Thoracic aorta (tissue), 2 donors: Measurements from ENCODE around the gene CTNNAL1. TPM values are rescaled to one million over a fixed set of nuclear protein-coding genes. Genes with fewer than 3 reads are reported as not detected.

Experiments
- ATAC-seq: fragments of 150-250 bp; one replicate; pipeline ENCODE4 v1.8.0; 2017; ENCODE audit warnings: low read depth; ENCODE audit not compliant: insufficient number of reproducible peaks, low FRiP score
- DNase-seq: peaks from one replicate; pipeline ENCODE4 v3.0.0-alpha.2; 2020; ENCODE audit warnings: low spot score
- H3K27ac ChIP-seq, 2 donors: fragments of 200-600 bp; sonication (generic); 1 replicate in 1 of 2; 2 replicates in 1 of 2; pipeline ENCODE4 v1.5.1; 2016; ENCODE audit warnings: mild to moderate bottlenecking in 2 of 2, moderate library complexity in 2 of 2
- H3K27me3 ChIP-seq: fragments of 200-600 bp; sonication (generic); replicated peaks from 2 replicates; pipeline ENCODE4 v1.6.0; 2016; ENCODE audit warnings: mild to moderate bottlenecking; ENCODE audit not compliant: insufficient read depth
- H3K36me3 ChIP-seq: fragments of 200-600 bp; sonication (generic); one replicate; pipeline ENCODE4 v1.5.1; 2016
- H3K4me1 ChIP-seq, 2 donors: fragments of 200-600 bp; sonication (generic); 1 replicate in 1 of 2; 2 replicates in 1 of 2; pipeline versions ENCODE4 v1.5.1 to v1.6.0; 2016; ENCODE audit warnings: low read depth in 2 of 2, mild to moderate bottlenecking in 1 of 2; ENCODE audit not compliant: control insufficient read depth in 1 of 2
- H3K4me3 ChIP-seq: fragments of 200-600 bp; sonication (generic); 2 replicates; pipeline ENCODE4 v1.5.1; 2016; ENCODE audit warnings: mild to moderate bottlenecking
- H3K9me3 ChIP-seq: fragments of 200-600 bp; sonication (generic); 2 replicates; pipeline ENCODE4 v1.5.1; 2016
- CTCF ChIP-seq: fragments of 200-600 bp; sonication (generic); IDR thresholded peaks from one replicate; pipeline ENCODE4 v1.5.1; 2019; ENCODE audit warnings: antibody characterized with exemption
- total RNA-seq, 2 donors: library from RNA; depleted of rRNA; stranded (reverse); fragments of >200 nt; gene quantifications; one replicate each; pipeline versions ENCODE4 v1.1.0 to v1.2.3, GENCODE V29; 2016

The CTNNAL1 gene
- total RNA-seq, 2 donors from 2014 or later = 41.8 to 45.0 TPM

DNA sequence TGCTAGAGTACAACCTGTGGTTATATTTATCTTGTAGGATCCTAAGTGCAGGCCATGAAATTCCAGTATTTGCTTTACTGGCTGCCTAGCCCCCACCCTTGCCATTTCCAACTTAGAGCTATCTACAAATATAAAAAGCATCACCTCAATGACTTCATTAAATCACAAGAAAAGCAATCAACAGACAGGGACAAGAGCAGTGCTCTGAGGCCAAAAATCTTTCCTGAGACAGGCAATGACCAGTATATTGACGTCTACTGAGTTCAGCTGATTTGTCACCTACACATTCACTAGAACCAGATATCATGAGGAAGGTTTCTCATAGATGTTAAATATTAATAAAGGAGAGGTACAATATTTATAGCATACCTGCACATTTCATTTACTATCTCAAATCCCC, 38.4 kb upstream of the CTNNAL1 start:
- no peak overlapping the region for H3K27ac ChIP-seq
- DNase-seq = no peak
- no peaks in the 10 kb centered on the region for H3K9me3 ChIP-seq
- TF ChIP-seq CTCF = no peak
- H3K27me3 ChIP-seq = no peaks in the 10 kb centered on the region
- ATAC-seq = no peak
- peaks cover 5 to 28% of the 10 kb centered on the region in 2 donors for H3K4me1 ChIP-seq
- H3K4me3 ChIP-seq = no peak overlapping the region
- H3K36me3 ChIP-seq = peaks cover 40% of the 10 kb centered on the region

DNA sequence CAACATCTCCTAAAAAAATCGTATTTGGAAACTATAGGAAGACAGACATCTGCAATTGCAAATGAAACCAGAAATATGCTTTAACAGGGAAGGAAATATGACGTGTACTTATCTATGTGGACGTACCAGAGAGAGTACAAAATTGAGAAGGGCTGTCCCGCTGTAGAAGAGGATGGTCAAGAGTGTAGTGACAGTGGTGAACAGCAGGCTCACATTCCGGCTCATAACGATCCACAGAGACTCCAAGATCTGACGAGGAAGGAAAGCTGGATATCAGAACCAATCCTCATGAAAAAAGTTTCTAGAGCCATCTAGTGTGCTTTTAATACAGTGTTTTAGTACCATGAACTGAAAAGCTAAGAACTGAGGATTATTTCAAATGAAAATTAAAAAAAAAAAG, 37.1 kb upstream of the CTNNAL1 start:
- no peak overlapping the region for H3K4me3 ChIP-seq
- peaks cover 37% of the 10 kb centered on the region for H3K36me3 ChIP-seq
- ATAC-seq = no peak
- H3K4me1 ChIP-seq = peaks cover 5 to 28% of the 10 kb centered on the region in 2 donors
- TF ChIP-seq CTCF = no peak
- H3K27ac ChIP-seq = no peak overlapping the region
- no peaks in the 10 kb centered on the region for H3K9me3 ChIP-seq
- DNase-seq = no peak
- no peaks in the 10 kb centered on the region for H3K27me3 ChIP-seq

GRCh38 chr9:109048822-109049221, 35.5 kb upstream of the CTNNAL1 start:
- Histone ChIP-seq H3K4me3 (no peak overlapping the region), H3K27ac (no peak overlapping the region), H3K36me3 (peaks cover 40% of the 10 kb centered on the region)

DNA sequence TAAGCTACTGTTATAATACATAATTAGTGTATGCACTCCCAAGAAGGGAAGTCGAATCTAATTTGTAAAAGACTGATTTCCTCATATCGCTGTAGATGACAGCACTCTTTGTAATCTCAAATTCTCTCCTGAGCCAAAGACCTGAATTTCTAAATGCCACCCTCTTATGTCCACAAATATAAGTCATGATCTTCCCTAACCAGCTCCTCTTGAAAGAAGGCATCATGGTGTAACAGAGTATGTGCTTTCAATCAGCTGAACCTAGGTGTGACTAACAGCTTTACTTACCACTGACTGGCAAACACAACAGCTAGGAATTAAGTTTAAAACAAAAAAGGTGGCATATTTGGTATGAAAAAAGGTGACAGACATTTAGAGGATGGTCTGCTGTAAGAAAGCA, 34.0 kb upstream of the CTNNAL1 start:
- Histone ChIP-seq H3K9me3 (no peaks in the 10 kb centered on the region), H3K27ac (no peak overlapping the region), H3K36me3 (peaks cover 44% of the 10 kb centered on the region), H3K4me3 (no peak overlapping the region), H3K27me3 (no peaks in the 10 kb centered on the region), H3K4me1 (peaks cover 0 to 8% of the 10 kb centered on the region in 2 donors)
- DNase-seq = no peak
- ATAC-seq = no peak
- TF ChIP-seq CTCF = no peak

More at GRCh38 chr9:109048822-109049221, 35.5 kb upstream of the CTNNAL1 start:
- Histone ChIP-seq H3K4me1 (peaks cover 5 to 24% of the 10 kb centered on the region in 2 donors), H3K27me3 (no peaks in the 10 kb centered on the region), H3K9me3 (no peaks in the 10 kb centered on the region)
- no peak for DNase-seq
- ATAC-seq = no peak
- no peak for TF ChIP-seq CTCF

DNA sequence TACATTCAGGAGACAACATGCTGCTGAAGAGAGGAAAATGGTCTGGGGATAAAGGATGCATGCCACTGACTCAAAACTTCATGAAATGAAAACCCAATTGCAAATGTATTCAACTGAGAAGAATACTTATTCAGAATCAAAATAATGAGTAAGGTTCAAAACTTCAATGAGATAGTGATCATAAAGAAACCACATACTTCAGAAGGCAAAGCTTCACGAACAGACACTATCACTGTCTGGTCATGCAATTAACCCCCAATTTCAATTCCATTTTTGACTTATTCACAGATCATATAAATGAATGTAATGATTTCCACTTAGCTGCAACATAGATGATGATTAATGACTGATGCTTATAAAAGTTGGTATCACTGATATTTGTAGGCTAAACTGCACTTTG, 33.0 kb upstream of the CTNNAL1 start:
- Histone ChIP-seq H3K4me3 (no peak overlapping the region), H3K27ac (no peak overlapping the region), H3K4me1 (no peaks in the 10 kb centered on the region), H3K27me3 (no peaks in the 10 kb centered on the region), H3K9me3 (no peaks in the 10 kb centered on the region), H3K36me3 (peaks cover 44% of the 10 kb centered on the region)
- ATAC-seq (no peak), DNase-seq (no peak)
- no peak for TF ChIP-seq CTCF
